NCI-H345 (cell line): ENCODE data around the gene ANKRD13A.
"Not testable (repeated sequence)": the region's sequence is repeated elsewhere in the genome, so short reads cannot be mapped to it uniquely, and the experiment has no call there.

ENCODE experiments used
- DNase-seq: peaks from one replicate; lab custom pipeline; 2025; lab: John Stamatoyannopoulos, UW

ANKRD13A gene

DNA sequence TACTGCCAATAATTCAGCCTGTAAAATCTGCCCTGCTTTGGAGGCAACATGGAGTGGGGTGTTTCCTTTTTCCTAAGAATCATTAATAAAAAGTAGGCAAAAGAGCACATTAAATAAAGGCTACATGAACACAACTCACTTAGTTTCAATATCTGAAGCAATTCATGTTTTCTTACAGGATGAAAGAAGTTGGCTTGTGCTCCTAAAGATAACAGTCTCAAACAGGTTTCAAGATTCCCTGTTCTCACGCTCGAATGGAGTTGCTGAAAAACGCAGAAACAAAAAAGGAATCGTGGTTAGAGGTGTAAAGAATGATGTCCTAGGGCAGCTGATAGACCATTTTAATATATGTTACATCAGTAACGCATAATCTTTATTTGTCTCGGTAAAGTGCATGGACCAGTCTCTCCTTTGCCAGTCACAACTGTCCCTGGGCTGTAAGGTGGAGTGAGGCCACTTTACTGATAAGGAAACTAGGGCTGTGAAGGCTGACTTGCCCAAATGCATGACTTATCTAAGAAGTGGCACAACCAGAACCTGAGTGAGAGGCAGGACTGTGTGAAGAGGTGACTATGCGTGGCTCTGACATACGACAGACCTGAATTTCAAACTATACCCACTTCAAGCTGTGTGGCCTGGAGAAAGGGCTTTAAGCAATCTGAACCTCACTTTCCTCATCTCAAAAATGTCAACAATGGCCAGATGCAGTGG, 15.6 kb upstream of the ANKRD13A start:
- no peak for DNase-seq

DNA sequence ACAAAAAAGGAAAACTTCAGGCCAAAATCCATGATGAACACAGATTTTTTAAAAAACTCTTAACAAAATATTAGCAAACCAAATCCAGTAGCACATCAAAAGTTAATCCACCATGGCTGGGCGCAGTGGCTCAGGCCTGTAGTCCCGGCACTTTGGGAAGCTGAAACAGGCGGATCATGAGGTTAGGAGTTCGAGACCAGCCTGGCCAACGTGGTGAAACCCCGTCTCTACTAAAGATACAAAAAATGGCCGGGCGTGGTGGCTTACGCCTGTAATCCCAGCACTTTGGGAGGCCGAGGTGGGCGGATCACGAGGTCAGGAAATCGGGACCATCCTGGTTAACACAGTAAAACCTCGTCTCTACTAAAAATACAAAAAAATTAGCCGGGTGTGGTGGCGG, 13.0 kb upstream of the ANKRD13A start:
- DNase-seq, result not testable (repeated sequence)

DNA sequence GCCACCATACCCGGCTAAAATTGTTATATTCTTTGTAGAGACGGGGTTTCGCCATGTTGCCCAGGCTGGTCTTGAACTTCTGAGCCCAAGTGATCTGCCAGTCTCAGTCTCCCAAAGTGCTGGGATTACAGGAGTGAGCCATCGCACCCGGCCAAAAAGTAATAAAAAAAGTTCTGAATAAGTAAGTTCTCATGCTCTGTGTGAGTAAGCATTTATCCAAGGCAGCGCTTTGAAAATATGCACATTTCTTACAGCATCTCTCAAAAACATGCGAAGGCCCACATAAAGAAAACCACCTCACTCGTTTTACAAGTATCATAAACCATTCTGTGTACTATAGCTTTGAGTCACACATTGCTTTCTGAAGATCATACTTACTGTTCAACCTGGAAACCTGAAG, 11.6 kb upstream of the ANKRD13A start:
- no peak for DNase-seq

DNA sequence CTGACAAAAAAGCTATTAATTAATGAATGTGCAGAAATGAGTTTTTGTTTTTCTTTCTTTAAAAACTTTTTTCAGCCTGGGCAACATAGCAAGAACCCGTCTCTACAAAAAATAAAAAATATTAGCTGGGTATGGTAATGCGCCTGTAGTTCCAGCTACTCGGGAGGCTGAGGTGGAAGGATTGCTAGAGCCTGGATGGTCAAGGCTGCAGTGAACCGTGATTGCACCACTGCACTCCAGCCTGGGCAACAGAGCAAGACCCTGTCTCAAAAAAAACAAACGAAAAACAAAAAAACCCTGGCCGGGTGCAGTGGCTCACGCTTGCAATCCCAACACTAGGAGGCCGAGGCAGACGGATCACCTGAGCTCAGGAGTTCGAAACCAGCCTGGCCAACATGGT, 11.0 kb upstream of the ANKRD13A start:
- no peak for DNase-seq

DNA sequence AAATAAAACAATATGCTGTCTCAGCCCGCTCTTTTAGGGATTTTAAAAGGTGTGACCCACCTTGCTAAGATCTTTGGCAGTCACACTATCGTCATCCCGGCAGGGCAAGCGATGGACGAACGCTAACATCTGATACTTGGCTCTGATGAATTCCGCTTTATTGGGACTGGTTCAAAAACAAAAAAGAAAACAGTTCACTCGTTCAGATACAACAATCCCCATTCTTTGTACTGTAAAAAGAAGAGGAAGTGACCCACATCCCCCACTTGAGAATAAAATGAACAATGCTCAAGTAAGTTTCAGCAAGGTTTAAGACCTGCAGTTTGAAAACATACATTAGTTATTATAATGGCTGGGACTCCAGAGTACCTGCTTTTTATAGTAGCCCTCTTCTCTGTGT, 10.3 kb upstream of the ANKRD13A start:
- DNase-seq, result no peak

DNA sequence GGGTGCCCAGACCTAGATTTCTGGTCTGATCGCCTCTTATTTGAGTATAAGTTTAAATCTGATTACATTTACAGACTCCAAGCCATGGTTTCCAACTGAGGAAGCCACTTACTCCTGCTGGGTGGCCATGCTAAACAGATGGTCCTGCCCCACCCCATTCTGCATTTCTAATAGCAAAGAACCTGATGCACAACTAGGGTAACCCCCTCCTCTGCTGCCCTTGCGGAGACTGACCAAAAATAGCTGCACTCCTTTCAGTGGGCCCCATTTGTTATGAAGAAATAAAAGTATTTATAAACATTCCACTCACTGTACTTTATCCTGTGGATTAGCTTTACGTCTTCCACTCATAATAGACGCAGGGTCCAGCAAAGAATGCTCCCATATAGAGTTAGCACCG, 9.8 kb upstream of the ANKRD13A start:
- no peak for DNase-seq

DNA sequence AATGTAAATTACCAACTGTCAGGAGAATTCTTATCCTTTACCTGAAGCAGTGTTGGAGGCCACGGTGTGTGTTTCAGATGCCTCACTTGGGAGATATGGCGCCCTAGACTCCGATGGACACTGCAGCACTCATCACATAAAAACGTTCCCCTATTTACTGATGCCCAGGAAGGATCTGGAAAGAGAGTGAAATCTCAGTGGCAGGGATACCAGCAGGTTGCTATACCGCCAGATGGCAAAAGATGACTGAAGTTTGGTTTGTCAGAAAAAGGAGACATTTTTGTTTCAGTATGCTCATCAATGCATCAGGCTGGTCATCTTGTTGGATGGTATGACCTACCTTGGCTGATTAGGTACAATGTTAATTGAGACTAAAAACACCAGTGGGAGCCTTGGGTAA, 7.6 kb upstream of the ANKRD13A start:
- no peak for DNase-seq

DNA sequence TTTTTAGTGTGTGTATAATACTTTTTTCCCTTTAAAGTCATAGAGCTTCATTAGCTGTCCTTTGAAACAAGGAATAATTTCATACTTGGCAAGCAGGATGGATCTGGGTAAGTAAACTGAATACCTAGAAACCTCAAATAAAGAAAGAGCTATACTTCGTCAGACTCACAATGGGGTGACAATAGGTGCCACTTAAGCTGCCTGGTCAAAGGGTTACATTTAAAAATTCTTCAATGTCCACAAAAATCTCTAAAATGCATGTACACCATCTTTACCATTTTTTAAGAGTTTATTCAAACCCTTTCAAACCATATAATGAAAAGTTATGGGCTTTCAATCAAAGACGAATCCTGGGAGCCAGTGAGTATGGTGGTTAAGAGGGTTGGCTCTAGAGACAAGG, 6.1 kb upstream of the ANKRD13A start:
- DNase-seq, result no peak

DNA sequence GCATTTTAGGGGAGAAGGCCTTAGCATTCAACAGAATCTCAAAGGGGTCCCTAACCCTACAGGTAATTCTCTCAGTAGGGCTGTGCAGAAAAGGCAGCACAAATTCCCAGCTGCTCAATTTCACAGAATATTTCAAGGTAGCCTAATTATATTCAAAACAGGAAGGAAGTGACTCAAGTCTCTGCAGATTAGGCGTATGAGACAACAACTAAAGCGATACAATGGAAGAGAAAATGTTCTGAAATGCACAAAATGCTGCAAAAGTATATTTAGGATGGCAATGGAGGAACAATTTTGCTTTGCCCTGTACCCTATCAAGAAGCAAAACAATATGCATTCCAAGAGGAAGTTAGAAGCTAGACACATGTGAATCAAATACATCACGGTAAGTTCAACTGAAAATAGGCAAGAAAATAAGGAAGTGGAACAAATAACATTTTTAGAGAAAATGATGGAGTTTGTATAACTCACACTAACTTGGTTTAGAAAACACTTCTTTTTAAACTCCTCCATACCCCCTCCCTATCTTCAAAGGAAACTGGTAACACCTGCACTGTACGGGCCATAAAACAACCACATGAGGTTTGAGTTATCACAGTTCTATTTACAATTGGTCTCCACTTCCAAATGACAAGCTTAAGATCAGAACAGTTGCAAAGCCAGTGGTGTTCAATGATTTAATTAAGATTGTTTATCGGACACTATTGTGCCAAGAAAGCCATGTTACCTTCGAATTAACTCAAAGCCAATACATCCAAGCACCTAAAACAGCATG, 4.6 kb upstream of the ANKRD13A start:
- no peak for DNase-seq

DNA sequence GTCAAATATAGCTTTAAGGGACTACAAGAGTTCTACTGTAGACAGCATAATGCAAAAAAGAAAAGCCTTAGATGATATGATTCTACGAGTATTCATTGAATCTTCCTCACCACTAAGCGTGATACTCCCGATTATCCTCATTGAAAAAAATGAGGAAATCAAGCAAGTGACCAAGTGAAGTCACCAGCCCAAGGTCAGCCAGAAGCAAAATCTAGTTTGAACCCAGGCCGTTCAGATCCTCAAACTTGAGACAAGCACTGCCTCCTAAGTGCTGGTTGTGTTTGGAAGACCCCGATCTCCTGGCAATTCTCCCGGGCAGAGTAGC, 3.9 kb upstream of the ANKRD13A start:
- DNase-seq, result no peak

DNA sequence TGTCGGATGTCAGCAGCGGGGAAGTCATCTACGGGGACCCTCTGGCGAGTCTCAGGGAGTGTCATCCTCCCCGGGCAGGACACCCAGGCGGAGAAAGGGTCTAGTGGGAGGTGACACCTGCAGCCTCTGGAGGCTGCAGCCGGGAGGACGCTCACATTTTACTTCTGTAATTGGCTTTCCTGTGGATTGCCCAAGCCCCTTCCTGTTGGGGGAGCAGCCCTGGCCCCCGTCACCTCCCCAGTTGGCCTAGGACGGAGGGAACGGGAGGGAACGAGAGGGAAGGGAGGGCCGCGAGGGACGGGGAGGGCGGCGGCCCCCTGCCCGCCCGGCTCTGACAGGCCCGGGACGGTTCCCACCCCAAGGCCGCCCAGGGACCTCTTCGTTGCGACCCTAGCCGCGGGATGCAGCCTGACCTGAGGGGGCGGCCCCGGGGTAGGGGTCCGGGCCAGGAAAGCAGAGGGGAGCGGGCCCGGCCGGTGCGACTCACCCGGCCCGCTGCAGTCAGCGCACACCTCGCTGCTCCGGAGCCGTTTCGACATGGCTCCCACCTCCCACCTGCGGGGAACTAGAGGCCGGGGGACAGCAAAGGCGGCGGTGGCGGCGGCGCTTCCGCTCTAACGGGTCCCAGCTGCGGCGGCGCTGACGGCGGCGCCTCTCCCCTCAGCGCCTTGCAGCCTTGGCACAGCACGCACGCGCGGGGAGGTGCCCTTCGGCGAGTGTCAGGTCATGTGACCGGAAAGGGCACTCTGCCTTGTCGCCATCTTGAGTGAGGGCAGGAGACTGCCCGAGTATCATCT, 3.3 kb upstream of the ANKRD13A start, which contains the start of gene GIT2:
Gene GIT2, minus strand, starts transcription at position 683 of the 797 bp plus-strand sequence. Its CDS starts 144 bp downstream, at position 539.
- peak; percentile 94 for DNase-seq

DNA sequence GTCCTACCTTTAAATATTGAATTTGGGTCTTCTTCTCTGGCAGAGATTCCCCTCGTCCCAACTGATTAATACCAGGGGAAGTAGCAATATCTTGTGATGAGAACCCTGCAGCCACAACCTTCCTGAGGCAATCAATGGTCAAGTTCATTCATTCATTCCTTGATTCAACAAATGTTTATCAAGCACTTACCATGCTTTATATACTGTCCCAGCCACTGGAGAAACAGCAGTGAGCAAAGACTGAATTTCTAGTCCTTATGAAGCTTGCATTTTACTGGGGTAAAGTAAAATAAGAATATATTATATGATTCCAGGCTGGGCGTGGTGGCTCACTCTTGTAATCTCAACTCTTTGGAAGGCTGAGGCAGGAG, 2.8 kb upstream of the ANKRD13A start:
- no peak for DNase-seq

DNA sequence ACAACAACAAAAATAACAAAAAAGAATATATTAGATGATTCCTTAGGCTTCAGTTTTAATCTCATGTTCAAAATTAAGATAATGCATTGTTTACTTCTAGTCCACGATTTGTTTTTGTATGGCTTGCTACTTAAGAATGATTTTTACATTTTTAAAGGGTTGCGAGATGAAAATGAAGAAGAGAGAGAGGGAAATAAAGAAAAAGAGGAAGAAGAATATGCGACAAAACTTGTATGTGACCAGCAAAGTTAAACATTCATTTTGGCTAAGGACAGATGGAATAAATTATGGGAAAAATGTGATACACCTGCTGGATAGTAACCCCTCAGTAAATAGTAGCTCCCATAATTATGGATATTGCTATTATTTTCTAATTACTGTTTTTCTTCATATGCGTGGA, 1.8 kb upstream of the ANKRD13A start:
- no peak for DNase-seq

DNA sequence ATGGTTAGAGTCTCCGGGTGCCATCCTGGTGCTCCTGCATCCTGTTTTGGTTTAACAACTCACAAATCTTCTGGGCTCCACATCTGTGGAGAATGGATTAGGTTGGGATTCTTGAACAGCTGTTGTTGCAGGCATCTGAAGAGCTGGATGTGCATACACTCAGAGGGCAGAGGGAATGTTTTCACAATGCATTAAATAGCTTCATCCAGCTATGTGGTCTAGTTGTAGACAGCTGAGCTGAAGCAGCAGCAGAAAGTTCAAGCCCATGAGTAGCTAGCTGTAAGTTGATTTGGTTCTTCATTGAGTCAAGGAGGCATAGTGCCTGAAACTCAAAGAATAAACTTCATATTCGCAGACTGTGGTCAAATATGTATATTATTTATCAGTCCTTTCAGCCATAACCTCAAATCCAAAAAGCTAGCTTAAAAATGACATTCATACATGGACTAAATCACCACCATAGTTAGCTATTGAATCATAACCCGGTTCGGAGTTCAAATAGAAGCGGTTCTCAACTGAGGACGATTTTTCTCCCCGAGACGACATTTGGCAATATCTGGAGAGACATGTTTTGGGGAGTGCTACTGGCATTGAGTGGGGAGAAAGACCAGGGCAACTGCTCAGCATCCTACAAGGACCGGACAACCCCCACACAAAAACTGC, 858 bp upstream of the ANKRD13A start:
- no peak for DNase-seq

DNA sequence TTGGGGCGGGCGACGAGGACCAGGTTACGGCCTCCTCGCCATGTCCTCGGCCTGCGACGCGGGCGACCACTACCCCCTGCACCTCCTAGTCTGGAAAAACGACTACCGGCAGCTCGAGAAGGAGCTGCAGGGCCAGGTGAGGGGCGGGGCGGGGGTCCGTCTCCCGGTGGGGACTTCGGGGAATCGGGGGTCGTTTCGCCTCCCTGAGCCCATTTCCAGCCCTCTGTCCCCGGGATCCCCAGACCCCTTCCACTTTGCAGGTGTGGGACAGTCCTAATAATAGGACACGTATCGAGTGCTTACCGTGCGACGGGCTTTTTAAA, 380 bp downstream of the ANKRD13A start:
- no peak for DNase-seq

DNA sequence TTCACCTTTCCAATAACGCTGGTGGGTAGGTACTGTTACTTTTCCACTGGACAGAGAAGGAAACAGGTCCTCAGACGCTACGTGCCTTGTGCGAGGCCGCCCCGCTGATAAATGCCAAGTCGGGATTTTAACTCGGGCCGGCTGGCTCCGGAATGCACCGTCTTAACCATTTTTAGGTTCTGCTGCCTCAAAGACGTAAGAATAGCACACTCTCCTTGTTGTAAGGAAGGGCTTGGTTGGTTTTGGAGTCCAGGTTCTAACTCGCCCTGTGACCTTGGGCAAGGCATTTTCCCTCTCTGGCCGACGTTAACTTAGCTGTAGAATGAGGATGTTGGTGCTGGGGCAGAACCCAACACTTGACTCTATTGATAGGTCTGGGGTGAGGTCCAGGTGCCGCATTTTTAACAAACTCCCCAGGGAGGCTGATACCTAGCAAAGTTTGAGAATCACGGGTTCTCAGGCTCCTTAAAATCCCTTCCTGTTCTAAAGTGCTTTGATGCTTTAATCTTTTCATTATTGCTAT, 814 bp downstream of the ANKRD13A start:
- no peak for DNase-seq

DNA sequence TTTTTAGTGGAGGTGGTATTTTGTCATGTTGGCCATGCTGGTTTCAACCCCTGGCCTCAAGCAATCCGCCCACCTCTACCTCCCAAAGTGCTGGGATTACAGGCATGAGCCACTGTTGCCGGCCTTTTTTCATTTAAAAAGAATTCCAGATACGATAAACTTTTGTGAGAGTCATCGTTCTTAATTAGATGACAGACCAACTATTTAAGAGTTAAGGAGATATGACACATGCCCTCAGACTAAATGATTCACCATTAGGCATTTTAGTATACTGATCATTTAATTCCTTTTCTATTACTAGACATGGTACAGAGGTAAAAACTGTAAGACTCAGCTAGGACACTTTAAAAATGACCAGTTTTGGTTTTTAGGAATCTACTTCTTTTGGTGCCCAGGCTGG, 2.4 kb downstream of the ANKRD13A start:
- no peak for DNase-seq

DNA sequence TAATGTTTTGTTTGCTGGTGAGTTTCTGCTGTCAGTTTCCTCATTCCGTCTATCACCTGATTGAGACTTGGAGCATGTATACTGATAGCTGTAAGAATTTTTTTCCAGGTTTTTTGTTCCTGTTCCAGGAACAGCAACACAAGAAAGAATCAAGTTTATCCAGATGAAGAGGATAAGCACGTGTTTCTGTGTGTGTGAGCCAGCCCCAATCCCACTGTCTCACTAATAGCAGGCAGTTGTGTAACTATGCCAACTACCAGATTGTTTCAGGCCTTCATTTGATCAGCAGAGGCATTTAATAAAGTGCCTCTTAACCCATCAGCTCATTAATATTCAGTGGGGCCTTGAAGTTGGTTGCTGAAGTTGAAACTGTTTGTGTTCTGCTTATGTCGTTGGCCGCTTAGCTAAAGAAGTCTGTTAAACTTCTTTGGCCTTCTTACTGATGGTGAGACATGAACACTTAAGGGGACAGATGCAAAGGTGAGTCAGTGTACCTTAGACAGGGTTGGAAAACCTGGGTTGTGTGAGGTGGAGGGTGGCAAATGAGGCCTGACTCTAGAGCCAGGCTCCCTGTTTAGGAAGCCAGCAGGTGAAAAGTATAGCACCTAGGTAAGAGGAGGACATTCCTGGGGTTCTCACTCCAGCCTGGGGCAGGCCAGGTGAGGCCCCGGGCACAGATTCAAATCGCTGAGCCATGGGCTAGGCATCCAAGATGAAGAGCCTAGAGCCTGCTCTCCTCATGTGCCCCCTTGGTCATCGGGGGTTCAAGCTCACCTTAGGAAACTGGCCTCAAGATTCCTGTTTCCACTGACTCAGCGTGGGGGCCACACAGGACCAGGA, 3.7 kb downstream of the ANKRD13A start:
- no peak for DNase-seq

DNA sequence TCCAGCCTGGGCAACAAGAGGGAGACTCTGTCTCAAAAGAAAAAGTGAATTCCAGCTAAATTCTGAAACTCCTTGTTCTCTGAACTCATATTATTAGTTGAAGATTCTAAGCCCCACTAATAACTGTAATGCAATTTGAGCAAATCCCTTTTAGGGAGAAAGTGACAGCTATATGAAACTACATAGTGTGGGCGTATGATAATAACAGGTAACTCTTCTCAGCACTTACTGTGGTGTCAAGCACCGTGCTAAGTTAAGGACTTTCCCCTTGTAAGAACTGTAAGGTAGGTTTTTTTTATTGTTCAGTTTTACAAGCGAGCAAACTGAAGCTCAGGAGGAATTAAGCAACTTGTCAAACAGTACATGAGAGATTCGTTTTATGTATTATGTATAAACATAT, 5.4 kb downstream of the ANKRD13A start:
- no peak for DNase-seq

DNA sequence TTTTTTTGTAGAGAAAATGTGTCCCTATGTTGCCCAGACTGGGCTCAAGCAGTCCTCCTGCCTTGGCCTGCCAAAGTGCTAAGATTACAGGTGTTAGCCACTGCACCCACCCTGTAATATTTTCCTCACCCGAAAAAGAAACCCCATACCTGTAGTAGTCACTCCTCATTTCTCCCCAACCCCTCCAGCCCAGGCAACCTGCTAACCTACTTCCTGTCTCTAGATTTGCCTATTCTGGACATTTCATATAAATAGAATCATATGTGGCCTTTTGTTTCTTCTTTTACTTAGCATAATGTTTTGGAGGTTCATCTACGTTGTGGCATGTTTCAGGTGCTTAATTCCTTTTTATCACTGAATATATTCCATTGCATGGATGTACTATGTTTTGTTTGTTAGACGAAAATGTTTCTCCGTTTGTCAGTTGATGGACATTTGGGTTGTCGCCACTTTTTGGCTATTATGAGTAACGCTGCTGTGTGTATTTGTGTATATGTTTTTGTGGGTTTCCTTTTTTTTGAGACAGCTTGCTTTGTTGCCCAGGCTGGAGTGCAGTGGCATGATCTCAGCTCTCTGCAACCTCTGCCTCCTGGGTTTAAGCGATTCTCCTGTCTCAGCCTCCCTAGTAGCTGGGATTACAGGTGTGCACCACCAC, 6.2 kb downstream of the ANKRD13A start:
- no peak for DNase-seq

DNA sequence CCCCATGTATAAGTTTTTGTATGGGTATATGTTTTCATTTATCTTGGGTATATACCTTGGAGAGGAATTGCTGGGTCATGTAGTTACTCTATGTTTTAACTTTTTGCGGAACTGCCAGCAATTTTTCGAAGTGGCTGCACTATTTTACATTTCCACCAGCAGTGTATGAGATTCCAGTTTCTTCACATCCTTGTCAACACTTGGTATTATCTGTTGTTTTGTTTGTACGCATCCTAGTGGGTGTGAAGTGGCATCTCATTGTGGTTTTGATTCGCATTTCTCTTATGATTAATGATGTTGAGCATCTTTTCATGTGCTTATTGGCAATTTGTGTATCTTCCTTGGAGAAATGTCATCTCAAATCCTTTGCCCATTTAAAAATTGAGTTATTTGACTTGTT, 6.9 kb downstream of the ANKRD13A start:
- DNase-seq, result no peak
